GM18520 (cell line): Measurements from ENCODE around the gene BBS9.

Source experiments
- ATAC-seq: cut with Tn5 transposase; IDR thresholded peaks from one replicate; pipeline ENCODE4 v1.9.1; 2021; ENCODE audit not compliant: unreplicated experiment

The BBS9 gene

DNA sequence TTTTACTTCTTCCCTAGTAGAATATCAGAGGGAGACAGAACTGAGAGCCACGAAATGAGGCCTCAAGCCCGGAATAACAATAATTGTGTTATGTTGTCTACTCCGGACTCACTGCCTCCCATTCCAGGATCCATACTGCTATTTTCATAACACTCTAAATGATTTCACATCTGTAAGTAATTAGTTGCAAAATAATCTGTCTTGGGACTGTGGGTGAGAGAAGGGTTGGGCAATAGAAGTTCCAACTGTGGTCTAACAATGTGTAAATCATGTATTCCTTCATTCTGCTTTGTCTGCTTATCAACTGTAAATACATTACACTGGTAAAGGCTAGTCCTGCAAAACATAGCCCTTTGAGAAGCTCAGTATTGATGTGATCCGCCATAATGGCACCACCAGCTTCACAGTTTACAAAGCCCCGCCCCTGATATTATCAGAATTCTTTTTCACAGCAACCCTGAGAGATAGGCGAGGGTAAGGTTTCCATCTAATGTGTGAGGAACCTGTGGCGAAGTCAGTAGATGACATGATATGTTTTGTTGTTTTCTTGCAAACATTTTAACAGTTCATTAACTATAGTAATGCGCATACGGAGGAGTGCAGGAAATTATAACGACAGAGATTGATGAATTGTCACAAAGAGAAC is 510.3 kb downstream of the BBS9 start:
- ATAC-seq = no peak

DNA sequence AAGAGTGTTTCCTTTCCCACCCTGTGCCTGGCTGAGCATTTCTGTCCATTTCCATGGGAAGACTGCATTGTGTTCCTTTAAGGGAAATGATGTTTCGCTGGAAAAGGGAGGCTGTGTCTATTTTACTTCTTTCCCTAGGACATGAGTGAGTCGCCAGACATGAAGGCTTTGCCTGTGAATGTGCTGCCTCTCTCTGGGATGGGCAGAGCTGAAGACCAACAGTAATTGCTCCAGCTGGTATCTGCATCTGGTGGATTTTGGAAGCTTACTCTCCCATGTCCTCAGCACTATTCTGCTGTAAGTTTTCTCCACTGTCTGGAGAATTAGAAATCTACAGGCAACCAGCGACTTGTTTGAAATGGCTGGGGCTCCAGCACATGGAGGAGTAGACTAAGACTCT is 511.4 kb downstream of the BBS9 start:
- ATAC-seq = no peak

DNA sequence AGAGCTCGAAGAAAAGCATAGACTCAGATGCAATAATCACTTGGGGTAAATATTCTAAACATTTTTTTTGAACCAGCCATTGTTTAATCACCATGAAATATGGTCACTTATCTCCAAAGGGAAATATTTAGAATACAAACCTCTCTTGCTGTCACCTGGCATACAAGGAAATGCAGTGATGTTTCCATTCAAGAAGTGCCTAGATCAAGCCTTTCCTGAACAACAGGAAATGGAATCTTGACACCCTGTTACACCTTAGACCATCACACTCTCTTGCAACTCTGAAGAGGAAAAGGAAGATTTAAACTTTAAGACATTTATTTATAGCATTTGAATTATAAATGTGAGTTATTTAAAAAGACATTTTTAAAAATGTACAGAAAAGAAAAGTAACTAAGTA is 512.9 kb downstream of the BBS9 start:
- ATAC-seq = no peak

DNA sequence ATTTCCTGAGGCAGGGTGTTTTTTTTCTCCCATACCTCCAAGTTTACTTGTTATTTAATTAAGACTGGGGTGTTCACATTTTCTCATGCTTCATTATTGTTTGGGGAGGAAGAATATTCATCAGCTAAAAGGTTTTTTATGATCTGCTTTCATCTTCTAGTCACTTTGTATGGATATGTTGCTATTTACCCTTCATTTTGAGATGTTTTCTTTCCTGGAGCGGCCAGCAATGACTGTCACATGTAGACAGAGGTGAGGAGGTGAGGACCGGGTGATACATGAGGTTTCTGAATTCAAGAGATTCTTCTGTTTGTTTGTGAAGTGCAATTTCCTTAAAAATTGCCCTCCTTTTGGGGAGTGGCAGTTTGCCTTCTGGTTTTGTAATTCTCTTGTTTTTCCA is 514.2 kb downstream of the BBS9 start:
- no peak for ATAC-seq

DNA sequence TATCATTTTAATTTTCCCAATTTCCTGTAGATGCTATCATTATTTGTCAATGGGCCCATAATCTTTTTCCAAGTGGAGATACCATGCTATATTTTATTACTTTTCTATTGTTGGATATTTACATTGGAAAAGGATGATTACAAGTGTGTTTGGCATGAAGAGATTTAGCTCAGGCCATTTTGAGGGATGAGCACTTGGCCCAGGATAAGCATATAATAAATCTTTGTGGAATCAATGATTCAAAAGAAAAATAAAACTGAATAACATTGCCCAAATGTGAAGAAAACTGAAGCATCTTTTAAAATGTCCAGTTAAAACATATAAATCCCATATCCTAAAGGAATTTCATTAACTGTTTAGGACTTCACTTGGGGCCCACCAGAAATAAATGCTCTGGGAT is 515.1 kb downstream of the BBS9 start:
- no peak for ATAC-seq

DNA sequence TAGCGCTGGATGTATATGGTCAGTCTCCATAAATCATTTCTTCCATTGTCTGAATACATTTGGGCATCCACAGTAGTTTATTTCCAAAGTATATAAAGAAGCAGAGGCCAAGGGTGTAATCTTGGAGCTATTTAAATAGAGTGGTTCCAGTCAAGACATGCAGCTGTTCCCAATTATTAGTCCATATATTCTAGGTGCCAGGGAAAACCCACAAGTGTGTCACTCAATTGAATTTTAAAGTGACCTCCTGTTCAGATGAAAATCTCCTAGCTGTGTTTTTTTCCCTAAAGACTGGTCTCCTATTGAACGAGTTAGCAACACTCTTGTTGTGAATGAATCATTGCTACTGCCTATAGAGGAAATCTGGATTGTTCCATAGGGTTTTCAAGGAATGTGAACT is 515.7 kb downstream of the BBS9 start:
- ATAC-seq = no peak

DNA sequence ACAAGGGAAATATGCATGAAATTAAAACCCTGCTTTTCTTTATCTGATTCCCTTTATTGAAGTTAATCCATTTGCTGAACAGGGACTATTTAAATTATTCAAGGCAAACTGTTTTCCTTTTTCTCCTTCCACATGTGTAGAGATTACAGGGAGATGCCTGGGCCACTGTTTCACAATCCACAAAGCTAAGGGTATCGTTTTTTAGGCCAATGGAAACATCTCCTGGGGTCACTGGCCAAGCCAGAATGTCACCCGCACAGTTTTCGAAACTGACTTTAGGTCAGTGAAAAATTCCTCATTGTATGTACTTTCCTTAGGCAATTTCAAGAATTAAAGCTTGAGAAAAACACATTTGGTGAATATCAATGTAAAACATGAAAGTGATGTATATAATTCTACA is 516.8 kb downstream of the BBS9 start:
- no peak for ATAC-seq

DNA sequence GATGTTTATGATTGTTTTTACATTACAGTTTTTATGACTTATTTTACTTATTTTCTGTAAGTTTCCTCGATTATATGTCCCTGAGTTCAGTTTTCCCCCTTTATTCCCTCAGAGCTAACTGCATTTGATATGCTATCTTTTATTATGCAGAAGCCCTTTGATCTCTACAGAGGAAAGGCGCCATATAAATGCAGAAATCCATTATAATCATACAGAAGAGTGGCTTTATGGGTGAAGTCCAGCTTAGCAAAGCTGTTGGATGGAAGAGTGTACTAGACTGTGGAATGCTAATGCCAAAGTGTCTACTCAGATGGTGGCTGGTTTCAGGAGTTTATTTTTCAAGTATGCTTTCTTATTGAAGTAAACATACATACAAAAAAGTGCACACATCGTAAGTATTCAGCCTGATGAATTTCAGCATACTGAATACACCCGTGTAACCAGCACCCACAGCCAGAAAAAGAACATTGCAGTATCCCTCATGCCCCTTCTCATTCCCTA is 517.6 kb downstream of the BBS9 start:
- ATAC-seq = no peak

DNA sequence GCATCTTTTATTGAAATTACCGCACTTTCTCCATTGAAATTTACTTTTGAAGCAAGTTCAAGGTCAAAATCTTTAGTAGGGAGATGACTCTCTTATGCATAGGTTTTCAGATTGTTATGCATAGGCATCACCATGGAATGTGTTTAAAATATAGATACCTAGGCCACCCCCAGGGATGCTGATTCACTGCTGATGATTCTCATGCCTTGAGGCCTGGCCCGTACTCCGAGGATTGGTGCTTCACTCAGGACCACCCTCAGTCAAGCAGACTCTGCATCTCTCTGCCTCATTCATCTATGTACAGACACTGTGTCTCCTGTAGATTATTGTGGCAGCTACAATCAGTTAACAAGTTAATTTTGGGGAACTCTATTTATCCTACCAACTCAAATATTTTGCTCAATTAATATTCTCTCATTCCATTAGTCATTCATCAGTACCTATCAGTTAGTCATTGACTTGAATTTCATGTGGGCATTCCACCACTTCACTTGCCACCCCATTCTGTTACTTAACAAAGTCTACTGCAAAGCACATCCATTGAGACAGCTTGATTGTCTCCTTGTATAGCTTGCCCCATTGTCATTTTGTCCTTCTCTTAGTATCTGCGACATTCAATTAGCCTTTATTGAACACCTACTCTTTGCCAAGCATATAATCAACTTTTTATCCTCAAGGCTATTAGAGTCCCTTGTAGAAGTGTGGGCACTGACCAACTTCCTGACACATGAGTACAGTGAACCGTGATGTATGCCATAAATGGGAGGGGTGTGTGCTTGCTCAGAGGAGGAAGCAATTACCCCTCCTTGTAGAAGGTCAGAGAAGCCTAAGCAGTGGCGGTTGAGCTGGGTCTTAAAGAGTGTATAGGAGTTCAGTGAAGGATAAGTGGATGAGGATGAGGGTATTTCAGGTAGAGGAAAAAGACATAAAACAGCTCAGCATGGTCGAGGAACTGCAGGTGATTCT is 520.4 kb downstream of the BBS9 start:
- no peak for ATAC-seq

DNA sequence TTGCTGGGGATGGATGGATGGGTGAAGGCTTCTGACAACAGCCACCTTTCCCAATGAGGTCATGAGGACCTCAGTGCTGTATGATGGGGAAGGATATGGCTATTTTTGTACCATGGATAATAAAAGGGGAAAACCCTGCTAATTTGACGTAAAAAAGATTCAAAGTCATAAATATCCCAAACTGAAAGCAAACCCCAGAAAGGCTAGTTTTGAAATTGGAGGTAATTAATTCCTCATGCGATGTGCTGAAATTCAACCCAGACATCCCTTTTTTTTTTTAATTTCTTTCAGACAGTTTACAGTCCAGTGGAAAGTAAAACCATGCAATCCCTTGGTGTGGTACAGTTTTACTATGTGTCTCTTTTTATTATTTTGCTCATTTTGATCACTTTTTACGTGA is 521.5 kb downstream of the BBS9 start:
- ATAC-seq = no peak

DNA sequence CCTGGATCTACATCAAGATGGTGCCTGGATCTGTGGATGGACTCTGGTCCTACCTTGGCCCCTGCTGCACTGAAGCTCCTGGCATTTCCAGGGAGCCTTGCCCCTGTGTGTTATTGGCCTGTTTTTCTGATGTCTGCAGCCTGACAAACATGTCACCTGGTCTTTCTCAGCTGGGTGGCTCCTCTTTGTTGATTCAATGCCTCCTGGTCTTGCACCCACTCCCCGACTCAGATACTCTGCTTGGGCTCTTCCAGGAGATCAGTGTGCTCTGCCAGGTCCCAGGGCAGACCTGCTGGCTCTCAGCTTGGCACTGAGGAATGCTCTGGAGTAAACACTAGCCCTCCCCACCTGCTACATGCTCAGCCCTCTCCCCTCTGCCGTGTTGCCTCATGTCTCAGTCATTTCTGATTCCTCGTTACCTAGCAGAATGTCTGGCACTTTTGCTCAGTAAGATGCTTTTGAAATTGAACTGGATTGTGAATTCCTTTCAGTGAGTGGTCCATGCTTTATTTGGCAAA is 522.7 kb downstream of the BBS9 start:
- ATAC-seq = no peak

DNA sequence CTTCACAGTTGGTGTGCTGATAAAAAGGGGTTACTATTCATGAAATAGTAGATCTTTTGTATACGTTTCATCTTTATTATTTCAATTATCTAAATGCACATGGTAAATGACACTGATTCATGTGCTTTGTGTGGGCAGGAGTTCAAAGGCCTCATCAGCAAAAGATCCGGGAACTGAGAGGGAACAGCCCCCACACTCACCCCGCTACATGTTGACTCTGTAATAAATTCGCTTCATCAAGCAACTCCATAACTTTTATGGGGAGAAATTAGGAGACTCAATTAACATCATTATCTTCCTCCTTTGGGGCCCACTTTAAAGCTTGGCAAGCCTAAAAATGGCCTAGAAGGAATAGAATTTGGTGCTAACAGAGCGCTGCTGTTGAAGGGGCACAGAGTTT is 525.3 kb downstream of the BBS9 start:
- ATAC-seq = no peak
